ENCODE measurements around the gene NMNAT3. TPM values are rescaled to one million over a fixed set of nuclear protein-coding genes. Genes with fewer than 3 reads are reported as not detected.

Gene NMNAT3
- total RNA-seq, 1 experiment from 2014 or later = 1.3 TPM

DNA sequence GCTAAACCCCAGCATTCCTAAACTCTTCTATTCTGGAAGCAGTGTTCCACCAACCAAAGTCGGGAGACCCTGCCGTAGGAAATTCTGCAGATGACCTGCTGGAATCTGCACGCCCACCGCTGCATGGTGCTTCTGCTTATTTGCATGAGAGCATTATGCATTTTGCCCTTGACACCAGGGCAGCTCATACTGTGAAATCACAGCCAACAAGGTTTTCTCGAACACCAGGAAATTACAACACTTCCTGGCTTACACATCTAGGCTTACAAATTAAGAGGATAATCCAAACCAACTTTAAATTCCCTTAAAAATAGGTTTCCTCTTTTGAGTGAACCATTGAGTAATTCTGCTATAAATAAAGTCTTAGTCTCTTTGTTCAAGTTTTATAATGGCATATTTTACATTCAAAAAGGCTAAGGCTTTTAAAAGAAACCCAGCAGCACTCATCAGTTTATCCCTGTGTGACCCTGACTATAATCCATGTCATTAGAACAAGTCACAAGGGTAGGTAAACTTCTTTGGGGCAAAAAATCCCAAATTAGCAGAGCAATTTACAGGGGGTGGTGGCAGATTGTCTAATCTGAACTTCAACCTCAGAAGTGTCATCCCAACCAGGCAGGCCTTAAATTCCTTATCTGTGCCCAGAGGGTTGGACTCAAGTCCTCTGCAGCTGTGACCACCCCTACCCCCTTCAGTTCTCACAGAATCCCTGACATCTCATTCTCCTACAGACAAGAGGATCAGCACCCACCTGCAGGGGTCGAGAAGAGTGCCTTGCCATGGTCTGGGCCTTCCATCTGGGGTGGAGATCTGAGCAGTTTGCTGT, 104.7 kb downstream of the NMNAT3 start:
- H3K4ac ChIP-seq (ENCODE audit: low read depth, low read length) = no peak overlapping the region
- no peak overlapping the region for H3K56ac ChIP-seq (ENCODE audit: insufficient read length, low read depth, low read length)
- no peak overlapping the region for H2AFZ ChIP-seq (ENCODE audit: low read length)
- H2BK20ac ChIP-seq (ENCODE audit: low read depth, low read length, poor library complexity, severe bottlenecking) = no peak overlapping the region
- H3K14ac ChIP-seq (ENCODE audit: insufficient read depth, low read length) = no peak overlapping the region
- no peak overlapping the region for H3K23ac ChIP-seq (ENCODE audit: insufficient read length, low read depth, low read length)
- H4K20me1 ChIP-seq (ENCODE audit: control insufficient read depth, insufficient read depth, insufficient read length) = no peaks in the 10 kb centered on the region
- peaks cover 3 to 4% of the 10 kb centered on the region in 2 experiments; a peak in 3 of 4 replicates for H3K4me1 Mint-ChIP-seq
- peaks cover 31 to 33% of the 10 kb centered on the region in 2 experiments for H3K9me3 Mint-ChIP-seq
- no peak overlapping the region for H4K91ac ChIP-seq (ENCODE audit: insufficient read length, low read depth, low read length)
- no peaks in the 10 kb centered on the region for H3K79me1 ChIP-seq (ENCODE audit: insufficient read depth, low read depth, low read length, poor library complexity, severe bottlenecking)
- no peak overlapping the region for H2BK12ac ChIP-seq (ENCODE audit: insufficient read length, low read depth, low read length)
- no peak overlapping the region for H2BK5ac ChIP-seq (ENCODE audit: insufficient read length, low read length)
- H3K79me2 ChIP-seq (ENCODE audit: insufficient read depth, low read length) = no peaks in the 10 kb centered on the region
- no peak overlapping the region for H2BK15ac ChIP-seq (ENCODE audit: low read depth, low read length)
- no peaks in the 10 kb centered on the region for H3K4me1 ChIP-seq (ENCODE audit: insufficient read depth, low read length)
- H4K8ac ChIP-seq (replicated peaks; ENCODE audit: insufficient read length, low read depth, low read length) = no peak overlapping the region
- WGBS (ENCODE audit: extremely low coverage, insufficient read length, low lambda C conversion rate) = no CpG with 5 or more reads among the region's 6 CpGs
- no peak overlapping the region for H2BK120ac ChIP-seq (ENCODE audit: low read depth, low read length, poor library complexity, severe bottlenecking)
- H3K27ac ChIP-seq (ENCODE audit: insufficient read length, low read depth, low read length) = no peak overlapping the region
- no peak overlapping the region for H2AK5ac ChIP-seq (ENCODE audit: insufficient read length, low read length)
- H3K23me2 ChIP-seq (ENCODE audit: insufficient read length, low read depth, low read length, poor library complexity, severe bottlenecking) = no peaks in the 10 kb centered on the region
- no peak overlapping the region for H3K9ac ChIP-seq (ENCODE audit: extremely low read depth, insufficient read length, low read length)
- H4K5ac ChIP-seq (ENCODE audit: insufficient read length, low read depth, low read length) = no peak overlapping the region
- no peak overlapping the region for H3K4me3 Mint-ChIP-seq
- peak overlapping the region in 2 of 3 experiments; percentile 20 to 40; a peak in 2 of 7 replicates for H3K27ac Mint-ChIP-seq
- no peak overlapping the region for H3K4me2 ChIP-seq (ENCODE audit: insufficient read depth, insufficient read length, low read length)
- no peaks in the 10 kb centered on the region for H3K9me3 ChIP-seq (ENCODE audit: control insufficient read depth, low read depth, low read length)
- H3K27me3 ChIP-seq (ENCODE audit: insufficient read depth, low read length) = no peaks in the 10 kb centered on the region
- H3K18ac ChIP-seq (ENCODE audit: insufficient read length, low read depth, low read length) = no peak overlapping the region
- TF ChIP-seq, protein P1, sequence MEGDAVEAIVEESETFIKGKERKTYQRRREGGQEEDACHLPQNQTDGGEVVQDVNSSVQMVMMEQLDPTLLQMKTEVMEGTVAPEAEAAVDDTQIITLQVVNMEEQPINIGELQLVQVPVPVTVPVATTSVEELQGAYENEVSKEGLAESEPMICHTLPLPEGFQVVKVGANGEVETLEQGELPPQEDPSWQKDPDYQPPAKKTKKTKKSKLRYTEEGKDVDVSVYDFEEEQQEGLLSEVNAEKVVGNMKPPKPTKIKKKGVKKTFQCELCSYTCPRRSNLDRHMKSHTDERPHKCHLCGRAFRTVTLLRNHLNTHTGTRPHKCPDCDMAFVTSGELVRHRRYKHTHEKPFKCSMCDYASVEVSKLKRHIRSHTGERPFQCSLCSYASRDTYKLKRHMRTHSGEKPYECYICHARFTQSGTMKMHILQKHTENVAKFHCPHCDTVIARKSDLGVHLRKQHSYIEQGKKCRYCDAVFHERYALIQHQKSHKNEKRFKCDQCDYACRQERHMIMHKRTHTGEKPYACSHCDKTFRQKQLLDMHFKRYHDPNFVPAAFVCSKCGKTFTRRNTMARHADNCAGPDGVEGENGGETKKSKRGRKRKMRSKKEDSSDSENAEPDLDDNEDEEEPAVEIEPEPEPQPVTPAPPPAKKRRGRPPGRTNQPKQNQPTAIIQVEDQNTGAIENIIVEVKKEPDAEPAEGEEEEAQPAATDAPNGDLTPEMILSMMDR (conservative IDR thresholded peaks at IDR 0.05) = no peak
- no peak overlapping the region for H3T11ph ChIP-seq (ENCODE audit: low read length)
- no peak for DNase-seq
- peaks cover 11% of the 10 kb centered on the region for H3K27me3 Mint-ChIP-seq (ENCODE audit: low read depth)
- peaks cover 20 to 27% (median 21%) of the 10 kb centered on the region in 3 experiments for H3K36me3 Mint-ChIP-seq (ENCODE audit: insufficient read depth in 1 of 3, low read depth in 3 of 3)
